Hepatic stellate cell (primary cell): ENCODE data around the gene MCM9.
A peak's percentile ranks its signal among the peaks of the same experiment; 100 is the strongest.

Source experiments
- DNase-seq: peaks from one replicate; pipeline ENCODE4 v3.0.0; 2011; ENCODE audit warnings: low spot score

Gene MCM9

GRCh38 chr6:118864341-118865099 lies 70.4 kb downstream of the MCM9 start:
- no peak for DNase-seq

- DNase-seq: no peak
These were observed 72.5 kb downstream of the MCM9 start for GRCh38 chr6:118862443-118862842.

- no peak for DNase-seq
These were observed 74.1 kb downstream of the MCM9 start for GRCh38 chr6:118860880-118861279.

GRCh38 chr6:118860363-118860762 lies 74.6 kb downstream of the MCM9 start:
- no peak for DNase-seq

- no peak for DNase-seq
These were observed 75.4 kb downstream of the MCM9 start for GRCh38 chr6:118859517-118860064.

- DNase-seq: no peak
These were observed 78.7 kb downstream of the MCM9 start for GRCh38 chr6:118856301-118856700.

- DNase-seq: no peak
These were observed 81.6 kb downstream of the MCM9 start for GRCh38 chr6:118853408-118853807.

- no peak for DNase-seq
These were observed 90.0 kb downstream of the MCM9 start for GRCh38 chr6:118844915-118845314.

GRCh38 chr6:118843685-118844390 lies 91.1 kb downstream of the MCM9 start:
- DNase-seq: no peak

- no peak for DNase-seq
These were observed 104.3 kb downstream of the MCM9 start for GRCh38 chr6:118830691-118831090.

- no peak for DNase-seq
These were observed 105.0 kb downstream of the MCM9 start for GRCh38 chr6:118829817-118830478.

- DNase-seq: no peak
These were observed 108.9 kb downstream of the MCM9 start for GRCh38 chr6:118826096-118826495.

- no peak for DNase-seq
These were observed 109.3 kb downstream of the MCM9 start for GRCh38 chr6:118825661-118826060.

GRCh38 chr6:118815495-118815894 lies 119.5 kb downstream of the MCM9 start:
- no peak for DNase-seq

GRCh38 chr6:118813775-118814174 lies 121.2 kb downstream of the MCM9 start:
- DNase-seq: no peak

GRCh38 chr6:118812970-118813369 lies 122.0 kb downstream of the MCM9 start:
- DNase-seq: peak; percentile 16

GRCh38 chr6:118810420-118811027 lies 124.4 kb downstream of the MCM9 start:
- no peak for DNase-seq

- DNase-seq: no peak
These were observed 125.9 kb downstream of the MCM9 start for GRCh38 chr6:118808793-118809638.

- no peak for DNase-seq
These were observed 130.9 kb downstream of the MCM9 start for GRCh38 chr6:118804091-118804490.

GRCh38 chr6:118801257-118801656 lies 133.7 kb downstream of the MCM9 start:
- no peak for DNase-seq

GRCh38 chr6:118800394-118801071 lies 134.4 kb downstream of the MCM9 start:
- DNase-seq: peak; percentile 77
